Vagina (tissue), 2 donors: ENCODE measurements around the gene ANO2. TPM values are rescaled to one million over a fixed set of nuclear protein-coding genes. Genes with fewer than 3 reads are reported as not detected.
A peak's percentile ranks its signal among the peaks of the same experiment; 100 is the strongest.

ENCODE experiments used
- DNase-seq, 2 donors: peaks; one replicate each; pipeline ENCODE4 v3.0.0-alpha.2; 2017; ENCODE audit errors: extremely low spot score in 2 of 2
- H3K27ac ChIP-seq: fragments of 200-600 bp; sonication (generic); one replicate; pipeline ENCODE4 v1.5.1; 2019
- H3K27me3 ChIP-seq: fragments of 200-600 bp; sonication (generic); one replicate; pipeline ENCODE4 v1.5.1; 2019
- H3K36me3 ChIP-seq, 2 donors: fragments of 200-600 bp; sonication (generic); one replicate each; pipeline ENCODE4 v1.5.1; 2017 to 2019
- H3K4me1 ChIP-seq: fragments of 200-600 bp; sonication (generic); one replicate; pipeline ENCODE4 v1.5.1; 2019
- H3K4me3 ChIP-seq, 2 donors: fragments of 200-600 bp; sonication (generic); 1 replicate in 1 of 2; 2 replicates in 1 of 2; pipeline ENCODE4 v1.5.1; 2016 to 2019
- H3K9me3 ChIP-seq: fragments of 200-600 bp; sonication (generic); one replicate; pipeline ENCODE4 v1.5.1; 2019
- POLR2A ChIP-seq, 2 donors: fragments of 450-650 bp; IDR thresholded peaks; one replicate each; pipeline ENCODE4 v1.6.1; 2017; ENCODE audit warnings: antibody characterized with exemption in 2 of 2, mild to moderate bottlenecking in 2 of 2, moderate library complexity in 2 of 2
- POLR2AphosphoS5 ChIP-seq, 2 donors: sonication (generic); formaldehyde crosslinking; IDR thresholded peaks; one replicate each; pipeline ENCODE4 v1.9.0; 2017; ENCODE audit warnings: antibody characterized with exemption in 2 of 2, mild to moderate bottlenecking in 2 of 2, low read depth in 1 of 2; ENCODE audit not compliant: insufficient read depth in 1 of 2
- intact Hi-C: fragments of 100-400 bp; cut with DNase I; formaldehyde crosslinking; loops from one replicate; pipeline ENCODE4 v1.15.1; 2023
- total RNA-seq: library from RNA; depleted of rRNA; stranded (reverse); fragments of >200 nt; gene quantifications from one replicate; pipeline ENCODE4 v1.2.3, GENCODE V29; 2016
- TF ChIP-seq, protein P1 (sequence below), 3 experiments: fragments of 450-650 bp in 2 of 3; fragments of 200-600 bp in 1 of 3; sonication (generic) in 1 of 3; IDR thresholded peaks; one replicate each; pipeline ENCODE4 v1.5.1; 2017 to 2019; ENCODE audit warnings: antibody characterized with exemption in 3 of 3, mild to moderate bottlenecking in 2 of 3, moderate library complexity in 2 of 3

The ANO2 gene
- total RNA-seq, 1 donor from 2014 or later: 18.7 TPM

DNA sequence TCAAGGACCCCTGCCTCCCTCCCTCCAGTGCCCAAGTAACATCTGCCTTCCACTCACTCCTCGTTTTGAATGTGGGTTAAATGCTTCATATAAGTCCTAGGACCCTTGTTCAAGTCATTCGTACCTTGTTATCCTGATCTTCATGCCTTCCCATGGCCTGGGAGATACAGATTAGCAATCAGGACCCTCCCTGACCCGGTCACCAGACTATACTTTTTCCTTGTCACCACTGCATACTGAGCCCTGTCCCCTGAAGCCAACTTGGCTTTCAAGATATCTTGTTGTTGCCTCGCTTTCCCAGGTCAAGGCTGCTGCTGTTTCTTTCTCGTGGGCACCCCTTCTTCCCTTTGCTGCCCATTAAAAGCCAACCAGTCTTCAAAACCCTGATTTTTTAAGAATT lies 208.5 kb downstream of the ANO2 start:
- Histone ChIP-seq H3K27ac (no peak overlapping the region), H3K4me1 (no peaks in the 10 kb centered on the region), H3K9me3 (no peaks in the 10 kb centered on the region), H3K4me3 (no peak overlapping the region), H3K27me3 (no peaks in the 10 kb centered on the region), H3K36me3 (no peaks in the 10 kb centered on the region)
- intact Hi-C loops: no loop called here
- peak in 1 of 2 donors; percentile 58 for DNase-seq
- TF ChIP-seq POLR2A (IDR thresholded peaks at IDR 0.05) (no peak), POLR2AphosphoS5 (IDR thresholded peaks at IDR 0.05; ENCODE audit: insufficient read depth in 1 of 2, low read depth in 1 of 2) (no peak)
- TF ChIP-seq, protein P1, sequence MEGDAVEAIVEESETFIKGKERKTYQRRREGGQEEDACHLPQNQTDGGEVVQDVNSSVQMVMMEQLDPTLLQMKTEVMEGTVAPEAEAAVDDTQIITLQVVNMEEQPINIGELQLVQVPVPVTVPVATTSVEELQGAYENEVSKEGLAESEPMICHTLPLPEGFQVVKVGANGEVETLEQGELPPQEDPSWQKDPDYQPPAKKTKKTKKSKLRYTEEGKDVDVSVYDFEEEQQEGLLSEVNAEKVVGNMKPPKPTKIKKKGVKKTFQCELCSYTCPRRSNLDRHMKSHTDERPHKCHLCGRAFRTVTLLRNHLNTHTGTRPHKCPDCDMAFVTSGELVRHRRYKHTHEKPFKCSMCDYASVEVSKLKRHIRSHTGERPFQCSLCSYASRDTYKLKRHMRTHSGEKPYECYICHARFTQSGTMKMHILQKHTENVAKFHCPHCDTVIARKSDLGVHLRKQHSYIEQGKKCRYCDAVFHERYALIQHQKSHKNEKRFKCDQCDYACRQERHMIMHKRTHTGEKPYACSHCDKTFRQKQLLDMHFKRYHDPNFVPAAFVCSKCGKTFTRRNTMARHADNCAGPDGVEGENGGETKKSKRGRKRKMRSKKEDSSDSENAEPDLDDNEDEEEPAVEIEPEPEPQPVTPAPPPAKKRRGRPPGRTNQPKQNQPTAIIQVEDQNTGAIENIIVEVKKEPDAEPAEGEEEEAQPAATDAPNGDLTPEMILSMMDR (IDR thresholded peaks at IDR 0.05): no peak

DNA sequence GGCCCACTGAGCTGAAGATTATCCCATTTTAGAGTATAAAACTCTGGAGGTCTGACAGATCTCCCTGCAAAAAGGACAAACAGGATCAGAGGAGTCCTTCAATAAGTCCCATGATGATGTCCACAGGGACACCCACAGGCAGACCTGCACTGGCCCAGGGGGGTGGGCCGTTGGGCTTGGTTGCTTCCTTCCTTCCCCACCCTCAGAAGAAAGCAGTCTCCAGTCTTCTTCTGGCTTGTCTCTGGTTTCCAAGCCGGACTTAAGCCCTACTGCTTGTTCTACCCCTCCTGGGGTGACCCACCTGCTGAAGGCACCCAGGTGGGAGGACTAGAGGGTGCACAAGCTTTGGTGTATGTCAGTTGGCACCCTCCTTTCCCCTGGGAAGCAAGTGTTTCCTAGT lies 209.0 kb downstream of the ANO2 start:
- H3K9me3 ChIP-seq: no peaks in the 10 kb centered on the region
- no peaks in the 10 kb centered on the region for H3K36me3 ChIP-seq
- no peaks in the 10 kb centered on the region for H3K27me3 ChIP-seq
- DNase-seq: peak in 1 of 2 donors; percentile 62
- intact Hi-C loops: no loop called here
- H3K27ac ChIP-seq: no peak overlapping the region
- TF ChIP-seq POLR2A (IDR thresholded peaks at IDR 0.05): no peak
- no peak for TF ChIP-seq POLR2AphosphoS5 (IDR thresholded peaks at IDR 0.05; ENCODE audit: insufficient read depth in 1 of 2, low read depth in 1 of 2)
- H3K4me3 ChIP-seq: no peak overlapping the region
- no peaks in the 10 kb centered on the region for H3K4me1 ChIP-seq

DNA sequence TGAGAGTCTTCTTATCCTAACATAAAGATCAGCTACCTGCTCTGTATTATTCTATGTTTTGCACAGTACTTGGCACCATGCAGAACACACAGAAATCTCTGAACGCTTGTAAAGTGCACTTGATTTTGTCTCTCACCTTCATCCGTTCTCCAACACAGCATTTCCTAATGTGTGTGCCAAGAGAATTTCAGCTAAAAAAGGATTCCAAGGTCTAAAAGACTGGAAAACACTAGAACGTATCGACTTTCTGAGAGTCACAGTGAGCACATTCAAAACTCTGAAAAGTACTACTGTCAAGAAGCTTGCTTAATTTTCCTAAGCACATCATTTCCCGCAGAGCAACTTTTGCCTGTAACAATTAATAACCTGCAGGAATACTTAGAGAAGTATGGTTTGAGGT lies 211.1 kb downstream of the ANO2 start:
- TF ChIP-seq POLR2AphosphoS5 (IDR thresholded peaks at IDR 0.05; ENCODE audit: insufficient read depth in 1 of 2, low read depth in 1 of 2): no peak
- TF ChIP-seq POLR2A (IDR thresholded peaks at IDR 0.05): no peak
- TF ChIP-seq, protein P1 (IDR thresholded peaks at IDR 0.05): no peak
- DNase-seq: no peak
- H3K27me3 ChIP-seq: no peaks in the 10 kb centered on the region
- H3K4me1 ChIP-seq: no peaks in the 10 kb centered on the region
- intact Hi-C loops: no loop called here
- H3K27ac ChIP-seq: no peak overlapping the region
- H3K36me3 ChIP-seq: no peaks in the 10 kb centered on the region
- H3K4me3 ChIP-seq: no peak overlapping the region
- no peaks in the 10 kb centered on the region for H3K9me3 ChIP-seq

GRCh38 chr12:5733136-5733755 lies 211.8 kb downstream of the ANO2 start:
- Histone ChIP-seq H3K36me3 (no peaks in the 10 kb centered on the region), H3K9me3 (no peaks in the 10 kb centered on the region), H3K4me3 (no peak overlapping the region), H3K27me3 (no peaks in the 10 kb centered on the region), H3K27ac (no peak overlapping the region), H3K4me1 (no peaks in the 10 kb centered on the region)
- peak in 1 of 2 donors; percentile 83 for DNase-seq
- intact Hi-C loops: no loop called here
- TF ChIP-seq, protein P1 (IDR thresholded peaks at IDR 0.05): no peak
- TF ChIP-seq POLR2A (IDR thresholded peaks at IDR 0.05): no peak
- TF ChIP-seq POLR2AphosphoS5 (IDR thresholded peaks at IDR 0.05; ENCODE audit: insufficient read depth in 1 of 2, low read depth in 1 of 2): no peak

DNA sequence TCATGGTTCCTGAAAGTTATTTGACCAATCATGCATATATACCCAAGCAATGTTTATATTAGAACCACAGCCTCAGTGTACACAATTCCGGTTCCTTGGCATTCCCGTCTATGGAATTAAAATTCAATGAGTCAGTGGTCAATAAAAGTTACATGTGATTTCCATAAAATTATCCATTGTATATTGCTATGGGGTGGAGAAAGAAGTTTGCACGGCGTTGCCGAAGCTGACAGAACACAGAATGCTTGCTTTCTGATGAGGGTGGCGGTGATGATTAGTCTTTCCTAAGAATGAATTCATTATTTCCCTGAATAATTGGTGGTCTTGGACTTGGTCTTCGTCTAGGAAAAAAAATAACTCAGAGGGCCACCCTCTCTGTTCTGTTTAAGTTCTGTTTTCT lies 214.1 kb downstream of the ANO2 start:
- H3K4me1 ChIP-seq: no peaks in the 10 kb centered on the region
- TF ChIP-seq, protein P1 (IDR thresholded peaks at IDR 0.05): no peak
- no peak for TF ChIP-seq POLR2A (IDR thresholded peaks at IDR 0.05)
- TF ChIP-seq POLR2AphosphoS5 (IDR thresholded peaks at IDR 0.05; ENCODE audit: insufficient read depth in 1 of 2, low read depth in 1 of 2): no peak
- no peak overlapping the region for H3K4me3 ChIP-seq
- H3K27me3 ChIP-seq: no peaks in the 10 kb centered on the region
- intact Hi-C loops: no loop called here
- H3K27ac ChIP-seq: no peak overlapping the region
- no peaks in the 10 kb centered on the region for H3K9me3 ChIP-seq
- no peaks in the 10 kb centered on the region for H3K36me3 ChIP-seq
- DNase-seq: peak in 1 of 2 donors; percentile 52
